ENCODE measurements around the gene CCT2.

The CCT2 gene

DNA sequence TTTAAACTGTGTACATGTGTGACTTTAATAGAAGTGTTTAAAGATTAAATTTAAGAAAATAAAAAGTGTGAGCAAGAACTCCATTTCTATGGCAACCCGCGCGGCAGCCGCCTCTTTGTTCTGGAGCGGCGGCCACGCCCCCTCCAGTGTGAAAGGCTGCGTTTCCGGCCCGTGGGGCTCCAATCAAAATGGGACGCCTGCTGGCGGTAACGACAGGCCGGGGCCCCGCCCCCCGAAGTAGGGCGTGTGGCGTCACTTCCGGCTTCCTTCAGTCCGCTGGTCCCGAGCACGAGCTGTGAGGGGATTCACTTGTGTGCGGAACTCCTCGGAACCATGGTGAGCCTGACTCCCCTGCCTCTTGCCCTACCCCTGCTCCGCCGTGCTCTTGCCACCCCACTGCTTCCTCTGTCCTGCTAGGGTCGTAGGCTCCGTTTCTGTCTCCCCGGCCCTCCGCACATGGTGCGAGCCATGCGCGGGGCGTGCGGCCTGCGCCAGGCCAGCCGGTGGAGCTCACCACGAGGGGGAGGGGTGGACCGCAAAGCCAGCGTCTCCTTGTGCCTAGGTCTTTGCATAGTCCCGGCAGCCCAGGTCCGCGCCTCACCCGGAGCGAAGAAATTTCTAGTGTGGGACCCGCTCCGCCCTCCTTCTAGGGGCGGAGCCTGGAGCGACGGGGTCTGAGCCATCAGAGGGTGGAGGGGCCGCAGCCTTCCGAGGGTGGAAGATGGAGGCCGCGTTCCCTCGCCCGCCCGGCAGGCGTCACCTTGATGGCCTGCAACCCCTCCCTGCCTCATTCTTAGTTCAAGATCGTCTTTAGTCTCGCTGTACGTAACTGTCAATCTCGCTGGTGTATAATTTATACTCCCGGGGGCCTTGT is at the start of gene CCT2:
CCT2 (plus strand) TSS at position 271 of the 874 bp plus-strand sequence; CDS start at position 334, 63 bp downstream.
- peak; percentile 95 for DNase-seq (ENCODE audit: low read depth)

DNA sequence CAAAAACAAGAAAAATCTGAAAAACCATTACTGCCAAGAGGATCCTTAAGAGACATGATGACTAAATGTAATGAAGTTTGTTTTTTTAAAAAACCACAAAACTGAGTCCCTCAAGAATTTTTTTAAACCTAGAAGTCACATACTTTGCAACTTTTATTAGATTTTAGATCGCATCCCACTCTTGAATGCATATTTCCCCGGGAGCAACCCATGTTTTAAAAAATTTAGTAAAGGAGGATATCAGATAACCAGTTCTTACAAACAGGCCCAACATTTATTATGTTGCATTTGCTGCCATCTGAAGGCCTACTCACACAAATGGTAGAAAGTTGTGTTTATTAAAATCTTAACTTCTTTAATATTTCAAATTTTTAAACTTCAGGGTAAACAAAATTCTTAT is 44.3 kb upstream of the CCT2 start:
- DNase-seq (ENCODE audit: low read depth), result no peak

- DNase-seq (ENCODE audit: low read depth), result no peak
Measured at GRCh38 chr12:69544087-69544486, 41.2 kb upstream of the CCT2 start.

DNA sequence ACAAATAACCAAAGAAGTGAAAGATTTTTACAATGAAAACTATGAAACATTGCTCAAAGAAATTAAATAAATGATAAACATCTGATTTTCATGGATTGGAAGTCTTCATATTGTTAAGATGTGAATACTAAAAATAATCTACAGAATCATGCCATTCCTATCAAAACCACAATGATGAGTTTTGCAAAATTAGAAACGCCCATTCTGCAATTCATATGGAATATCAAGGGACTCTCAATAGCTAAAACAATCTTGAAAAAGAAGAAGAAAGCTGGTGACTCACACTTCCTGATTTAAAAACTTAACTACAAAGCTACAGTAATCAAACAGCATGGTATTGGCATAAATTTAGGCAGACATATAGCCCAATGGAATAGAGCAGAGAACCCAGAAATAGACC is 40.2 kb upstream of the CCT2 start:
- DNase-seq (ENCODE audit: low read depth), result no peak

DNA sequence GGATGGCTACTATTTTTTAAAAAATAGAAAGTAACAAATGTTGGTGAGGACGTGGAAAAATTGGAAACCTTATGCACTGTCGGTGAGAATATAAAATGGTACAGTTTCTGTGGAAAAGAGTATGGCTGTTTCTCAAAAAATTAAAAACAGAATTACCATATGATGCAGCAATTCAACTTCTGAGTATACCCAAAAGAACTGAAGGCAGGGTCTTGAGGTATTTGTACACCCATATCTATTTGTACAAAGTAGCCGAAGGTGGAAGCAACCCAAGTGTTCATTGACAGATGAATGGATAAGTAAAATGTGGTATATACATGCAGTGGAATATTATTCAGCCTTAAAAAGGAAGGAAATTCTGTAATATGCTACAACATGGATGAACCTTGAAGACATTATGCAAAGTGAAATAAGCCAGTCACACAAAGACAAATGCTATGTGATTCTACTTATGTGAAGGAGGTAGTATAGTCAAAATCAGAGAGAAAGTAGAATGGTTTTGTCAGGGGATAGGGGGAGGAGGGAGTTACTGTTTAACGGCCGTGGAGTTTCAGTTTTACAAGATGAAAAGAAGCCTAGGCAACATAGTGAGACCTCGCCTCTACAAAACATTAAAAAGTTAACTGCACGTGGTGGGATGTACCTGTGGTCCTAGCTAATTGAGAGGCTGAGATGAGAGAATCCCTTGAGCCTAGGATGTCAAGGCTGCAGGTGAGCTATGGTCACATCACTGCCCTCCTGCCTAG is 38.4 kb upstream of the CCT2 start:
- no peak for DNase-seq (ENCODE audit: low read depth)

DNA sequence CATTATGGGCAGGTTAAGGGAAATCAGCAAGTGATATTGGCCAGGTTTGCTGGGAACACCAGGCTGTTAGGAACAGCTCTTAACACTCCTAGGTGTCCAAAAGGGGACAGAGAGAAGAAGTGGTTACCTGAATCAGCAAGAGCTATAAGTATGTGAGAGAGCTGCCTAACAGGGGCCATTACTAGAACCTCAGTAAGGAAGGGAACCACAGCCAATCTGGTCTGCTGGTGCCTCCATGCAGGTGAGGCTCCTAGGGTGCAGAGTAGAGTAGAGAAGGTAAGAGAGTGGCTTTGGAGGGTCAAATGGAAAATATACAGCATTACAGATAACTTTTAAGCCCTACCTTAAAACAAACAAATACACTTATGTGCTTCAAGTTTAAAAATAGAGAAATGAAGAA is 36.6 kb upstream of the CCT2 start:
- DNase-seq (ENCODE audit: low read depth), result no peak

DNA sequence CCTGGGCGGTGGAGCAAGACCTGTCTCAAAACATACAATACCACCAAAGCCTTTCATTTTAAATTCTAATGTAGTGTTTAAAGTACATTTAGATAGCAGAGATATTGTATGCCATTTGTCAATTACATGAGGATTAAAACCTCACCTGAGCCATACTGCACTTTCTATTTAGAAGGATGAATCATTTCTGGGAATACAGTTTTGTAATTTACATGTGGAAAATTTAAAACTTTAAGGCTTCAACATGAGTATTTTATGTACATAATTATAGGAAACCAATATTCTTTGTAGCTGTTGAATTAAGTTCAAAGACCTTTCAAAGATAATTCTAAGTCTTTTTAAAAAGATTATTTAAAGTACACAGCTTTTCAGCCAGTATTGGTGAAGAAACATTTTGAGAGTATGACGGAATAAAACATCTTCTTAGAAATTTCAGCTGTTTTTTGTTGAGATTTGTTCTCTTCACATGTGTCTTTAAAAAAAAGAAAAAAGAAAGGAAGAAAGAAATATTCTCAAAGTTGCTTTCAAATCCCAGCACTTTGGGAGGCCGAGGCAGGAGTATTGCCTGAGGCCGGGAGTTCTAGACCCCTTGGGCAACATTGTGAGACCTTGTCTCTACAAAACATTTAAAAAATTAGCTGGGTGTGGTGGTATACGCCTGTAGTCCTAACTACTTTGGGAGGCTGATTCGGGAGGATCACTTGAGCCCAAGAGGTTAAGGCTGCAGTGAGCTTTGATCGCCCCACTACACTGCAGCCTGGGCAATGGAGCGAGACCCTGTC is 34.5 kb upstream of the CCT2 start:
- no peak for DNase-seq (ENCODE audit: low read depth)

GRCh38 chr12:69553628-69554248 is 31.5 kb upstream of the CCT2 start:
- no peak for DNase-seq (ENCODE audit: low read depth)

DNA sequence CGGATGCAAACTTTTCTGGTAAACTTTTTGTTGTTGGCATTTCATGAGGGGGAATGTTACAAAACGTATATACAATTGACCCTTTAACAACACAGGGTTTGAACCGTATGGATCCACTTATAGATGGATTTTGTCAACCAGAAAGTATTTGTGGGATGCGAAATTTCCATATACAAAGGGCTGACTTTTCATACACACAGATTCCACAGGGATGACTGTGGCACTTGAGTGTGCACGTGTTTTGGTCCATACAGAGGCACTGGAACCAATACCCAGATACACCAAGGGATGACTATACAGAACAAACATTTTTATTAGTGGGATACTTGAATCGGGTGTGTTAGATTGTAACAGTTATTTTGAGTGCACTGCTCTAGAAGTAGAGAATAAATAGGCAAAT is 29.8 kb upstream of the CCT2 start:
- no peak for DNase-seq (ENCODE audit: low read depth)

GRCh38 chr12:69556383-69556782 is 28.9 kb upstream of the CCT2 start:
- DNase-seq (ENCODE audit: low read depth), result no peak

DNA sequence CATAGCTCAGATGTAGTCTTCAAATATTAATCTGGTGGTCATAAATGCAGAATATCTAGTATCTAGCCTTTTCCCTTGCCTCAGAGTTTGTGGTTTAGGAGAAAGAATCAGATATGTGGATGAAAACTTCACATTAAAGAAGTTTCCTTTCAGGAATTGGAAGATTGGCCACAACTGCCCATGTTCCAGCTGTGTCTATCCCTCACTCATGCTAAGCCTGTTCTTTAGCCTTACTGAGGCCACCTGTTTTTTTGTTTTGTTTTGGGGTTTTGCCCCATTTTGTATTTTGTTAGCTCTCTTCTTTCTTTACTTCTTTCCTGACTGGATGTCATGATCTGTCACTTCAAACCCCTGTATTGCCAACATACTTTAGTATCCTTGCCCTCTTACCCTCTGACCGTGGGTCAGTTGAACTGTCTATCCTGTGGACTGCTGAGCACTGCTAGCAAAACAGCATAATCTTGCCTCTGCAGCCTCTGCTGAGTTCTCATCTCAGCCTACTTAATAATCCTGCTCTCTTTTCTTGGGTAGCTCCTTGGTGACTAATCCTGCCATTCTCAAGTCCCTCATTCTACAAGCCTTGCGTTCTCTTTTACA is 22.0 kb upstream of the CCT2 start:
- no peak for DNase-seq (ENCODE audit: low read depth)

DNA sequence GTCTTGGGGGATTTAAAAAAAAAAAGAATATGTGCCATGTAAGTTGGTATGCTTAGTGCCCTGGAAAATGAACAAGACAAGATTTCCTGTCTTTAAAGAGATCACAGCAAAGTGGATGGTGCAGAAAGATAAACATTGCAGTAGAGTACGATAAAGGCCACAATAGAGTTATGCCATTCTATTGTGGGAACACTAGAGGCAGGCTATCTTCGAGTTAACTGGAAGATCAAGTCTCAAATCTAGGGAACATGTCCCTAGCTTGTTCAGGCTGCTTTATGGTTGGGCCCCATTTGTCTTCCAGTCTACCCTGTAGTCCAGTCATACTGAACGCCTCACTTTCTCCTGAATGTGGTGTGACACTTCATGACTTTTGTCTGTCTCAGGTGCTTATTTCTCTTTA is 18.7 kb upstream of the CCT2 start:
- no peak for DNase-seq (ENCODE audit: low read depth)

- no peak for DNase-seq (ENCODE audit: low read depth)
Measured at GRCh38 chr12:69569236-69569635, 16.0 kb upstream of the CCT2 start.

DNA sequence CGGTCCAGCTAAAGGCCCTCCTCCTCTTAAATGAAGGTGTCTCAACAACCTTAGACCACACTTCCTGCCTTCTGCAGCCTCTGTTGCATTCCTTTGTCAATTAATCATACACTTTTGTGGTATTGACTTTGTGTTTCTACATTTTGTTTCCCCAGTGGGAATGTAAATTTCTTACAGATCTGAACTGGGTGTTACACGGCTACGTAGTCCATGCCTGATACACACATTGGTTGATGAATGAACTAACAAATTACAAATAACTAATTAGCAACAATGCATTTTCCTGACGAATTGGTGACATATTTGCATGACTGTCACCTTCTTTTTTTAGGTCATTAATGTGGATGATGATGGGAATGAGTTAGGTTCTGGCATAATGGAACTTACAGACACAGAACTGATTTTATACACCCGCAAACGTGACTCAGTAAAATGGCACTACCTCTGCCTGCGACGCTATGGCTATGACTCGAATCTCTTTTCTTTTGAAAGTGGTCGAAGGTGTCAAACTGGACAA is 15.2 kb upstream of the CCT2 start:
- DNase-seq (ENCODE audit: low read depth), result no peak

- peak; percentile 31 for DNase-seq (ENCODE audit: low read depth)
Measured at GRCh38 chr12:69570545-69571399, 14.5 kb upstream of the CCT2 start.

DNA sequence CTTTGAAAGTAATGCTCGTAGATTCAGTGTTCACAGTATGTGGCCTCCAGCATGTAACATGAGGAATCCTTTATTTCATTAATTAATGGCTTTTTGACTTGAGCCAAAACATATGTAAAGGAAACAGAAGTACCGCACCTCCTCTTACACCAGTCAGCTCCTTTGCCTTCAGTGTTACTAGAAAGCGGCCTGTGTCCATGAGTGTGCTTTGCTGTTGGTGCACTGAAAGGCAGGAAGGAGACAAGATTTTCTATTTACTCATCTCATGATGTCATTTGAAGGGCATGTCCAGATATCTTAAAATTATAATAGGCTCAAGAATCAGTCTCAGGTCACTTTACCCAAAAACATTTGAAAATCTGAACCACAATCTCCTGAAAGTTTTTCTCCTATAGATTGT is 9.9 kb upstream of the CCT2 start:
- no peak for DNase-seq (ENCODE audit: low read depth)

GRCh38 chr12:69578283-69578682 is 7.0 kb upstream of the CCT2 start:
- DNase-seq (ENCODE audit: low read depth), result no peak

DNA sequence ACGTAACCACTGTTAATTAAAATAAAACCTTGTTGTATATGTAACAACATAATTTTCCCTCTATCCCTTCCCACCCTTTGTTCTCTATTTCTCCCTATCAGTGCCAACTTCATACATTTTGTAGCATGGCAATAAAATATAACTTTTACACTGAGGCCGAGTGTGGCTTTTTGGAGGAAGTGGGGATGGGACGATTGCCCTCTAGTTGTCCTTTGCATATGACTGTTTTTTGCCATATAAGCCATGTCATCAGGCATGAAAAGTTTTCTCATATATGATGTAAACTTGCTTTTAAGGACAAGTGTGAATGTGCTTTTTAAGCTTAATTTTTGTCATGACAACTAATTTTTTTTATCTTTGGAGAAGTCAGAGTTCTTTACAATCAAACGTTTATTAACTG is 6.2 kb upstream of the CCT2 start:
- DNase-seq (ENCODE audit: low read depth), result no peak

GRCh38 chr12:69580074-69580473 is 5.2 kb upstream of the CCT2 start:
- DNase-seq (ENCODE audit: low read depth), result no peak

GRCh38 chr12:69583203-69583602 is 2.1 kb upstream of the CCT2 start:
- no peak for DNase-seq (ENCODE audit: low read depth)

DNA sequence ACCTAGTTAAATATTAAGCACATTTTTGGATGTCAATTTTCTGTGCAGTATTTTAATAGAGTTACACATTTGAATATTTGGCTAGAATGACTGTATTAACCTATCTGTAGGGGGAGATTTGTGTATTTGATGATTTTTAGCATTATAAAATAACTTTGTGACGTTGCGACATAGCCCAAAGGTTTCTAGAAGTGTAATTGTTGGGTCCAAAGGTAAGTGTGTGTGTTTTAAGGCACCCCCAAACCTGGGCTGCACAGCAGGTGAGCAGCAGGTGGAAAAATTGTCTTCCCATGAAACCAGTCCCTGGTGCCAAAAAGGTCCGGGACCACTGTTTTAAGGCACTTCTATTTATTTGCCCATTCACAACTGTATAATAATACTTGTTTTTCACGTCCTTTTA is 3.3 kb downstream of the CCT2 start:
- no peak for DNase-seq (ENCODE audit: low read depth)

All from activated gamma-delta T cell treated with anti-CD3 and anti-CD28 coated beads, Interleukin-2, amount 50 U/mL, for 16 hours (primary cell).